ENCODE data around the gene FOXJ3.
A peak's percentile ranks its signal among the peaks of the same experiment; 100 is the strongest.

FOXJ3 gene

DNA sequence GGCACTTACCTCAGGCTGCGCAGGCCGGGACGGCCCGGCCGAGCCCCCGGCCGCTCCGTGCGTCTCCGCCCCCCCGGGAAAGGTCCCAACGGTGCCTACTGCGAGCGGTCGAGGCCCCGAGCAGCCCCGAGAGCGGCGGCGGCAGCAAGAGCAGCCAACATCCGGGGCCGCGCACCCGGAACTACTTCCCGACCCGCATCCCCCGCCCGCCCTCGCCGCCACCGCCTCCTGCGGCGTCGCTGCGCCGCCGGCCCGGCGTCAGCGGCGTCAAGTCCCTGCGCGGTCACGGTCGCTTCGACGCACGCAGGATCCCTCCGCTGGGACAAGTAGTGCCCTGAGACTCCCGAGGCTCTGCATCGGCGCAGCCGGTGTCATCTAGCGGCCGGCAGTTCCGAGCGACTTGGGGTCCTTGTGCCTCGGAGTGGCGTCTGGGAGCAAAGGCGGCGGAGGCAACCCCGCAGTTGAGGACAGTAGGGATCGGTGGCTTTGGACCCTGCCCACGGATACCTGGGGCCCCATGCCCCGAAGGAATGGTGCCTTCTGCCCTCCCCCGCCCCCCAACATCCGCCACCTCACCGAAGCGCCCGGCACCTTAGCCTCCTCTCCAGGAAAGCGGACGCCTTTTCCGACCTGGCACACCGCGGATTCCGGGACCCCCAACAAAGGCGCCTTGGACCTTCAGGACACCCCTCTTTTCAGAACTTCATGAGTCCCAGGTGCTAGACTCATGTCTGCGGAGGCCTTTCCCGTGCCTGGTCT, at the start of gene FOXJ3:
Gene FOXJ3 (minus strand): TSS at position 186 of the 759 bp plus-strand sequence. CDS start 24,142 bp downstream, outside the sequence.
- DNase-seq (ENCODE audit: low read depth) = peak; percentile 87

DNA sequence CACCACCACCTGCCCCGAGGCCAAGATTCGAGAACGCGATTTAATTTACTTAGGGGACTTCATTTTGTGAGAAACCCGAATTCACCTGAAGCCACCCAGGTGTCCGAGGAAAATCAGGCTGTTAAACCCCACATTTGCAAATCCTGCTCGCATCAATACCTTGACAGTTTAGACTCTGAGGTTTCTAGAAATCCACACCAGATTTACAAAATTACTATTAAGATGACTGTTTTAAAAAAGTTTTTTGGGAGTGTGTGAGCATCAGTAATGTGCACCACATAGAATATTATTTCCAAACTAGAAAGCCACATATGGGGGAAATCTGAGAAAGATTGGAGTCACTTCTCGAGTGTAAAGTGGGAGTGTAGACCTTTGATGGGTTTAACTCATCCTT, 46.2 kb upstream of the FOXJ3 start:
- no peak for DNase-seq (ENCODE audit: low read depth)

DNA sequence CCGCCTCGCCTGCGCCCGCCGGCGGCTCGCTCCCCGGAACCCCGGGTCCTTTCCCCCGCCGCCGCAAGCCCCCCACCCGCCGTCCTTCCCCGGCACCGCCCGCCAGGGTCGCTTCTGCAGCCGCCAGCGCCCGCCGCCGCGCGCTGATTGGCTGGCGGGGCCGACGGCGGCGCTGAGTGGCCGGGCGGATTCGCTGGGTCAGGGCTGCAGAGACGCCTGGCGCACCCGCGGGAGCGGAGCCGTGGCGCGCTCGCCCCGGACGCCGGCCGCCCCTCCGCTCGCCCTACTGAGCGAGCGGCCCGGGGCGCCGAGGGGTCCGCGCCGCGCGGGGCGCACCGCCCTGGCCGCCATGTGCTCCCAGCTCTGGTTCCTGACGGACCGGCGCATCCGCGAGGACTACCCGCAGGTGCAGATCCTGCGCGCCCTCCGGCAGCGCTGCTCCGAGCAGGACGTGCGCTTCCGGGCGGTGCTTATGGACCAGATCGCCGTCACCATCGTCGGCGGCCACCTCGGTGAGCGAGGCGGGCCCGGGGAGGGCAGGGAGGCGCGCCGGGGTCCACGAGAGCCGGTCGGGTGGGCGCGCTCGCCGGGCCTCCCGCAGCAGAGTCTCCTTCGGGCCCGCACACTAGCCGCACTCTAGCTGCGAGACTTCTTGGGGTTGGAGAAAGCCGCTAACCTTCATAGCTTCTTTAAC, 45.7 kb upstream of the FOXJ3 start, which contains the start of gene RIMKLA:
Gene RIMKLA (plus strand): TSS at position 207 of the 694 bp plus-strand sequence. CDS start 143 bp downstream, at position 350.
- no peak for DNase-seq (ENCODE audit: low read depth)

DNA sequence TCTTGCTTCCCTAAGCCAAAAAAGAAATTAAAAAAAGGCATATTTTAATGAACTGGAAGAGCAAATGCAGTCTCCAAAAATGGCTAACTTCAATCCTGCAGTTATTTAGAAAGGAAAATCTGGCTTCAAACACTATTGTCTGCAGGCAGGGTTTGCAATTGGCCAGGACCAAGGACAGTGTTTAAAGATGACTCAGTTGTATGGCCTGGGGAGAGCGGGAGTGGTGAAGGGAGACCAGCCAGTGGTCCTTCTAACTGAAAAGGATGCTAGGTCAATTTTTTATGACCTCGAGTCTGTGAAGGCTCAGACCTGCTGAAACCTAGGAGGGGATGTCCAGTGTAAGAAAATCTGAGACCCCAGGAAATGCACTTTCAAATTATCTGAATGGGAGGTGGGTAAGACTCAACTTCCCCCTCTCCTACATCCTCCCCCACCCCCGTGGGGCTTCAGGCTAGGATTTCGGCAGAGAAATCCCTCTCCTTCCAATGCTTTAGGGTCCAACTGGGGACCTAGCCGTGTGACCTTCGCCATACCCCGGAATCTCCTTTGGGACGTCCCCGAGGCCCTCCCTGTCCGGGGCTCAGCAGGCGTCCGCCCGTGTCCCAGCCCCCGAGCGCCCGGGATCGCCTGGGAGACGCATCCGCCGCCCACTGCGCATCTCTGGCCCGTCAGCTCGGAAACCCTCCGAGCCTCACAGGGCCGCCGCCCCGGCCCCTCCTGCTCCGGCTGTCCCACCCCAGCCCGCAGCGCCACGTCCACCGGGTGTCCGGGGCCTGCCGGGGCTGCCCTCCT, 45.0 kb upstream of the FOXJ3 start:
- DNase-seq (ENCODE audit: low read depth) = no peak

DNA sequence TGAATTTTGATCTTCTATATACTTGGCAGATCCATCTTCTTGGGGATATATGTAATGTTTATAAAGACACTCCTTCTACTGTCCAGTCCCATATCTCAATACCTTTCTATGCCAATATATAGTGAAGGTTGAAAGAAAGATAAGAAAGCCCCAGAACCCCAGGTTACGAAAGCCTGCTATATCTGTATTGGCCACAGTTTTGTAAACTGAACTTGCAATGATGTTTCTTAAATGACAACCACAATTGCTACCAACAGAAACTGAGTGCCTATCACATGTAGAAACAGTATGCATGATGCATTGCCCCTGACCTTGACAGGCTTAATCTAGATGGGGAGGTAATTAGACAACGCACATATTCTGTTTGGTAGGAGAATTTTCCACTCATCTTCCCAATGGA, 37.8 kb upstream of the FOXJ3 start:
- no peak for DNase-seq (ENCODE audit: low read depth)

- no peak for DNase-seq (ENCODE audit: low read depth)
Measured at GRCh38 chr1:42370876-42371549, 36.0 kb upstream of the FOXJ3 start.

- no peak for DNase-seq (ENCODE audit: low read depth)
Measured at GRCh38 chr1:42369471-42369870, 34.4 kb upstream of the FOXJ3 start.

- no peak for DNase-seq (ENCODE audit: low read depth)
Measured at GRCh38 chr1:42368096-42368795, 33.2 kb upstream of the FOXJ3 start.

- DNase-seq (ENCODE audit: low read depth) = no peak
Measured at GRCh38 chr1:42365118-42365517, 30.1 kb upstream of the FOXJ3 start.

DNA sequence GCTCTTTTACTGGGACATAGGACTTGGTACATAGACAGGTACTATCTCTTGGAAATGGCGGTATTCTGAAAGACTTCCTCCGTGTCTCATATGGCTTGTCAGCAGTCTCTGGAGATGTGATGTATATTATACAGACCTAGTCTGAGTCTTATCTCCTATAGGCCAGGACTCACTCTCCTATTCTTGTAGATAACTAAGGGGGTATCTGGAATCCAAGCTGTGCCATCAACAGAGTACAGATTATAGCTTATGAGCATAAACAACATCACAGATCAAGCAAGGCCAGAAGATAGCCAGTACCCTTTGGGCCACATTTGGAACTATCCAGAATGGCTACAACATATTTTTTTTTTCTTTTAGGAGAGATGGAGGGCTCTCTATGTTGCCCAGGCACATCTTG, 29.5 kb upstream of the FOXJ3 start:
- DNase-seq (ENCODE audit: low read depth) = no peak

GRCh38 chr1:42364089-42364488, 29.1 kb upstream of the FOXJ3 start:
- no peak for DNase-seq (ENCODE audit: low read depth)

DNA sequence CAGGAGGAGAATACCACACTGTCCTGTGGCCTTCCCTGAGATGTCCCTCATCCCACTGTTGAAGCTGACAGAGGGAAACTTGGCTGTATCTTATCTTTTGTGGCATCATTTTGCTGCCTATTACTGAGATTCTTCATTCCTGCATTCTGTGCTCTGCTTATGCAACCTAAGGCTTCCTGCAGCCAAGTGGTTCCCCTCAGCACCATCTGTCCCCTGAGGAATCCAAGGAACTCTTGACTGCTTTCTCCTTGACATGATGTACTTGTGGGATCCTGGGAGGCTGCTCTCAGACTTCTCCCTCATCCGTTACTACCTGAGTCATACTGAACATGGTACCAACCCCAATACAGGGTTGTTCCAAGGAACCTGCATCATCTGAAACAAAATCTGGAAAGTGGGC, 24.4 kb upstream of the FOXJ3 start:
- no peak for DNase-seq (ENCODE audit: low read depth)

- DNase-seq (ENCODE audit: low read depth) = no peak
Measured at GRCh38 chr1:42358791-42359190, 23.8 kb upstream of the FOXJ3 start.

DNA sequence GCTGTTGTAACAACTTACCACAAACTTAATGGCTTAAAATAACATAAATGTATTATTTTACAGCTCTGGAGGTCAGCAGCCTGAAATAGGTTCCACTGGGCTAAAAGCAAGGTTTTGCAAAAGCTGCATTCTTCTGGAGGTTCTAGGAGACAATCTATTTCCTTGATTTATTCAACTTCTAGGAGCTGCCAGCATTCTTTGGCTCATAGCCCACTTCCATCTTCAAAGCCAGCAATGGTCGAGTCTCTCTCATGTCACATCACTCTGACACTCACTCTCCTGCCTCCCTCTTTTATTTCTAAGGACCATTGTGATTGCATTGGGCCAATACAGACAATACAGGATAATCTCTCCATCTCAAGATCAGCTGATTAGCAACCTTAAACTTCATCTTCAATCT, 15.1 kb upstream of the FOXJ3 start:
- DNase-seq (ENCODE audit: low read depth) = no peak

- no peak for DNase-seq (ENCODE audit: low read depth)
Measured at GRCh38 chr1:42348498-42348897, 13.5 kb upstream of the FOXJ3 start.

DNA sequence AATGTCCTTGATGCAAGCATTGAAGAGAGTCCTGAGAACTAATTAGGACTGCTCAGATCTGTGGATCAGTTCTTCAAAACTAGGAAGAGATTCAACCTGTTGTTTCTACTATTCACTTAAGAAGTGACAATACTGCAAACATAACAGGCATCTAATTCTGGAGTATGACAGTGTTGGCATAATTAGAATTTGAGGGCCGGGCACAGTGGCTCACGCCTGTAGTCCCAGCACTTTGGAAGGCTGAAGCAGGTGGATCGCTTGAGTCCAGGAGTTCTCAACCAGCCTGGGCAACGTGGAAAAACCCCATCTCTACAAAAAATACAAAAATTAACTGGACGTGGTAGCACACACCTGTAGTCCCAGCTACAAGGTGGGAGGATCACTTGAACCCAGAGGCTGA, 8.0 kb upstream of the FOXJ3 start:
- DNase-seq (ENCODE audit: low read depth) = no peak

GRCh38 chr1:42340901-42341300, 5.9 kb upstream of the FOXJ3 start:
- DNase-seq (ENCODE audit: low read depth) = no peak

DNA sequence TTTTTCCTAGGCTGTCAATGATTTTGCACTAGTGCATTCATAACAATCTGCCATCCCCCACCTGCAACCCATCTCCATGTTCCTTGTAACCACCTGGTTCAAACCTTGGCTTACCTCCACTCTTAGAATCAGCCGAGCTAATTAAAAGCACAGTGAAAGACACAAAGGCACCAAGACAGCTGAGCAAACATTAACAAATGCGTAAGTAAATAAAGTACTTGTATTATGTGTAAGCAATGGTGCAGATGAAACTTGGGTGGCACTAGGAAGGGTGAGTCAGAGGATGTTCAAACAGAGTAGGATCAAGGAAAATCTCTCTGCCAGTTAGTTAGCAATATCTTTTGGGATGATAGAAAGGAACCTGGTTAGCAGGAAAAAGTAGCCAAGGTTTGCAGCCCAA, 5.1 kb upstream of the FOXJ3 start:
- no peak for DNase-seq (ENCODE audit: low read depth)

DNA sequence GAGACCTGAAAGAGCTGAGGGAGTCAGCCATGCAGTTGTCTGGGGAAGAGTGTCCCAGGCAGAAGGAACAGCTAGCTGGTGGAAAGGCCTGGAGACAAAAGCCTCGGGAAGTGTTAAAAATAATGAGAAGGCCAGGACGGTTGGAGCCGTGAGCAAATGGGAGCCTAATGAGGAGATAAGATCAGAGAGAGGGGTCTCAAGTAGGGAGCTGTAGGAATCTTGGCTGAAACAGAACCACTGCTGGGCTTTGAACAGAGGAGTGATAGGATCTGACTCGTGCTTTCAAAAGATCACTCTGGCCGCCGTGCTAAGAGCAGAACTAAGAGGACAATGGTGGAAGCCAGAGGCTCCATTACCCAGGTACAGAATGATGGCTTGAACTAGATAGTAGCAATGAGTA, 1.9 kb upstream of the FOXJ3 start:
- DNase-seq (ENCODE audit: low read depth) = no peak

GRCh38 chr1:42335809-42336518, 929 bp upstream of the FOXJ3 start:
- DNase-seq (ENCODE audit: low read depth) = no peak
